Fibroblast of pulmonary artery (primary cell): ENCODE data around the gene AADACL4.

Source experiments
- DNase-seq: peaks from one replicate; pipeline ENCODE4 v3.0.0-alpha.2; 2010; ENCODE audit warnings: low read depth
- H3K4me3 ChIP-seq: replicated peaks from 2 replicates; pipeline ENCODE4 v1.5.1; 2011; ENCODE audit warnings: low read depth, mild to moderate bottlenecking, control low read depth, low read length, moderate library complexity
- TF ChIP-seq, protein P1 (sequence below): IDR thresholded peaks from 2 replicates; pipeline ENCODE4 v1.5.1; 2011; ENCODE audit warnings: mild to moderate bottlenecking, control low read depth, low read length, inconsistent platforms; ENCODE audit errors: missing control alignments

The AADACL4 gene

DNA sequence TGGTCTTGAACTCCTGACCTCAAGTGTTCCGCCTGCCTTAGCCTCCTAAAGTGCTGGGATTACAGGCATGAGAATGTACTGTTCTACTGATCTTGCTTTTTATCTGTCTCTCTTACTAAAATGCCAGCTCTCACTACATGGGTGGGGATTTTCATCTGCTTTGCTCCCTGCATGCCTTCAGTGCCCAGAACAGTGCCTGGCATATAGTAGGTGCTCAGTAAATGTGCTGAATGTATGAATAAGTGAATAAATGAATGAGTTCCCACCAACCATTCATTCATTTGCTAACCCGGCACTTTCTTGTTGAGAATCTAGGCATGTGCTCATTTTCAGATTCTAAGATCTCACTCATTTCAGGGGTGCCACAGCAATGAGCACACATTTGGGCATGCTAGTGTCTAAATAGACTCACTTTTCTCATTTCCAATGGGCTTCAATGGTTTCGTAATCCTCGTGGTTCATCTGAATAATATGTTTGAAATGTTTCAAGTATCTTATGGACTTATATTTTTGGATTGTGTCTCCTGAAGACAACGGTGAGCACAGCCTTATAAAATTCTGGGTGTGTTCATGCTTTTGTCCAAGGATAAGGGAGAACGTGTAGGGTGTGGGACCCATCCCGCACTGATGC is 33.5 kb upstream of the AADACL4 start:
- TF ChIP-seq, protein P1, sequence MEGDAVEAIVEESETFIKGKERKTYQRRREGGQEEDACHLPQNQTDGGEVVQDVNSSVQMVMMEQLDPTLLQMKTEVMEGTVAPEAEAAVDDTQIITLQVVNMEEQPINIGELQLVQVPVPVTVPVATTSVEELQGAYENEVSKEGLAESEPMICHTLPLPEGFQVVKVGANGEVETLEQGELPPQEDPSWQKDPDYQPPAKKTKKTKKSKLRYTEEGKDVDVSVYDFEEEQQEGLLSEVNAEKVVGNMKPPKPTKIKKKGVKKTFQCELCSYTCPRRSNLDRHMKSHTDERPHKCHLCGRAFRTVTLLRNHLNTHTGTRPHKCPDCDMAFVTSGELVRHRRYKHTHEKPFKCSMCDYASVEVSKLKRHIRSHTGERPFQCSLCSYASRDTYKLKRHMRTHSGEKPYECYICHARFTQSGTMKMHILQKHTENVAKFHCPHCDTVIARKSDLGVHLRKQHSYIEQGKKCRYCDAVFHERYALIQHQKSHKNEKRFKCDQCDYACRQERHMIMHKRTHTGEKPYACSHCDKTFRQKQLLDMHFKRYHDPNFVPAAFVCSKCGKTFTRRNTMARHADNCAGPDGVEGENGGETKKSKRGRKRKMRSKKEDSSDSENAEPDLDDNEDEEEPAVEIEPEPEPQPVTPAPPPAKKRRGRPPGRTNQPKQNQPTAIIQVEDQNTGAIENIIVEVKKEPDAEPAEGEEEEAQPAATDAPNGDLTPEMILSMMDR = no peak
- peak; percentile 52 for DNase-seq
- no peak overlapping the region for H3K4me3 ChIP-seq

DNA sequence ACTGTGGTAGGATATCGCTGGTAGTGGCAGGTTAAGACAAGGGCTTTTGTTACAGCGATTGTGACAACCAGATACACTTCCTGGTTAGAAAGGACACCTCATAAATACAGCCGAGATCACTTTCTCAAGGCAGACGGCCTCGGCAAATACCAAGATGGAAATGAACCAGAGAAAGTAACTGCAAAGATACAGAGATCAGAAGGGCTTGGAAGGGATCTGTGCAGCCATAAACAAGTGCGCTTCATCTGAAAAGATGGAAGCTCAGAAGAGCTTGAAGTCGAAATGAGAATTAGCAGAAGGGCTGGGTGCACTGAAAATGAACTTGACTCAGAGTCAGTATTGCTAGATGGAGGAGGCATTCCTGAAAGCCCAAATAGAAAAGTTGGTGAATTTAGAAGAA is 32.9 kb upstream of the AADACL4 start:
- DNase-seq = no peak
- no peak overlapping the region for H3K4me3 ChIP-seq
- TF ChIP-seq, protein P1 = no peak

DNA sequence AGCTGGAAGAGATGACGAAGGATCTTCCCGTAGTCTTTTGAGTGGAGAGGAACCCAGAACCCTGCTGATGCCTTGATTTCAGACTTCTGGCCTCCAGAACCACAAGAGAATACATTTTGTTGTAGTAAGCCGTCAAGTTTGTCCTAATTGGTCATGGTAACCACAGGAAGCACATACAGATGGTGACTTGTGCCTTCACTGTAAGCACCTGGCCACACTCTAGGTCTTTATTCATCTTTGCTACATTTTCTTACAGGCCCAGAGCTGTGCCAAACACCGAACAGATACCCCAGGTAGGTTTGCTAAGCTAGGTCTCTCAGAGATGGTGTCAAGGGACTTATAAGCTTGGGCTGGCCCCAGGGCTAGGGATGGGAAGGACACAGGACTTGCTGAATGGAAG is 30.7 kb upstream of the AADACL4 start:
- TF ChIP-seq, protein P1 = no peak
- DNase-seq = no peak
- no peak overlapping the region for H3K4me3 ChIP-seq

DNA sequence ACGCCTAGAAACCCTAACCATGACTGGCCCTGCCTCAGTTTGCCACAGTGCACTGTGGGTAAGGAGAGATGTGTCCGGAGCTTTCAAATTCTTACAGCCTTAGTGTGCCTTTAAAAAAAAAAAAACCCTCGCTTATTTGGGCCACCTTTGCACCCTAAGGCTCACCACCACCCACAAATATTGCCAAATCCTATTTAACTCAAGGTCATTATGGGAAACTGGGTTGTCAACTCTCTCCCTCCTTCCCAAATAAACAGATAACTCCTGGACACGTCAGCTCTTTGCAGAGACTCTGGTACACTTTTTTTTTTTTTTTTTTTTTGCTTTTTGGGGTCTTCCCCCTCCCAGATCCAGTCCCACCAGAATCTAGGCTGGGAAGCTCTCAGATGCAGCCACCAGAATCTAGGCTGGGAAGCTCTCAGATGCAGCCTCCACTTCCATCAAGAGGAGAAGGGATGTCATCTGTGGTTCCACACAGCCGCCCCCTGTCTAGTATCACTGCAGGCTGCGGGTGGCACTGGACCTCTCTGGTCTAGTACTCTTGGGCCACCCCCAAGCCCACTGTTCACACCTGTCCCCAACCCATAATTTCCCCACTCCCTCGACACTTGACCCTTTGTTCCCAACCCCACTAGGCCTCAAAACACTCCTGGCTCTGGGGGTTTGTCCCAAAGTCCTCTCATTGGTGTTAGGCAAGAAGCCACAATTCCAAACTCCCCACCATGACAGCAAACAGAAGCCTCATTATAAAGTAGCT is 29.3 kb upstream of the AADACL4 start:
- TF ChIP-seq, protein P1 = no peak
- peak overlapping the region; percentile 71 for H3K4me3 ChIP-seq
- DNase-seq = no peak

DNA sequence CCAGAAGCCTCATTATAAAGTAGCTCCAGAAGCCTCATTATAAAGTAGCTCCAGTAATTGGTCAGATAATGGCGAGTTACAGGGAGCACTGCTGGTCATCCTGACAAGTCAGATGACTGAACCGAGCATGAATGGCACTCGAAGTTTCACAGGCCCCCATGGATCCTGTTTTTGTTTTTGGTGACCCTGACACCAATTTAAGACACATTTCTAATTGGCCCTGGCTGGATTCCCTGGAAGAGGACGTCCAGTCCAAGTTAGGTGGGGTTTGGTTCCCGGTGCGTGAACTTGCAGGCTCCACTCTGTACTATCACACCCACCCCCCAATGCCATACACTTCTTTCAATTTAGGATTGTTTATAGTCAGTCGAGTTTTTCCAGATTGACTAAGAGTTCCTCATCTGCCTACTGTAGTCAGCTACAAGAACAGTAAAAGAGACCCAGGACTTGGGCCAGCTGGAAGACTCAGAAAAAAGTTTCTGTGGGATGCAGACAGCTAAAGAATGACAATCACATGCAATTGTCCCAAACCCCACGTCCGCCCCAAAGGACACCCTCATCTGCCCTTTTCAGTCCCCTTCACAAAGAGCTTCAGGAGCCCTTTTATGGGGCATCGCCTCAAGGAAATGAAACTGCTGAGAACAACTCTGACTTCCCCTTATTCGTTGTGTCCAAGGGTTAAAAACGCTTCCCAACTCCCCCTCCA is 28.6 kb upstream of the AADACL4 start:
- peak overlapping the region; percentile 71 for H3K4me3 ChIP-seq
- TF ChIP-seq, protein P1 = no peak
- DNase-seq = no peak

DNA sequence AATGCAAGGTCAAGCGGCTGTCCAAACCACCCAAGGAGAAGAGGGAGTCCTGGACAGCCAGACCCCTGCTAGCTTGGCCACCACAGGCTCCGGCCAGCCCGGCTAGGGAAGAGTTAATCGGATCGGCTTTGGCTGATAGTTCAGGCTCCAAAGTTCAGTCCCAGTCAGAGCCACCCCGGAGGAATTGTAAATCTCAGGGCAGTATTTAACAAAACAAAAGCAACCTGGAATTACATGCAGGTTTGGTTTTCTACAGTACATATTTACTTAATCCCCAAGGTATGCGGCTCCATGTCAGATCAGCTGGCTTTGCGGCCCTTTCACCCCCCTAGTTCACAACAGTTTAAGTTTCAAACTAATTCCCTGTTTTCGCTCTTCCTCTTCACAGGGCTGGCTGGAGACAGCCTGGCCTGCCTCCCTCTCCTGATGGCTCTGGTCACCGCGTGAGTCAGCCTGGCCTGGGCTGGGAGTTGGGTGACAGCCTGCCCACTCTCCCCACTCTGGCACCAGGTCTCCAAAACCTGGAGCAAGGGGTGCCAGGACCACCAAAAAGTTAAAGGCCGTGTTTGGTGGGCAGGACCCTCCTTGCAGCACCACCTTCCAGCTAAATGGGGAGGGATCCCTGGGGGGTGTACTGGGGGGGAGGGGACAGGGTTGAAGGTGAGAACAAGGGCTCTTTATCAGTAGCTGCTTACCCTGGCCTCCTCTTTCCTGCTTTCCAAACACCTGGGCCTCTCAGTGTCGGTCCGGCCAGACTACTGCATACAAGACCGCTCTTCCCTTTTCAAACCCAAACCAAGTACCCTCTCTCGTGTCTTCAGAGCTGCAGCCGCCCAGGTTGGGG is 27.8 kb upstream of the AADACL4 start:
- TF ChIP-seq, protein P1 = no peak
- H3K4me3 ChIP-seq = peak overlapping the region; percentile 71
- peak; percentile 44 for DNase-seq
